Central memory CD8-positive, alpha-beta T cell (primary cell): Measurements from ENCODE around the gene TDRD10.

Source experiments
- ATAC-seq: fragments of 150-1000 bp; cut with Tn5 transposase; replicated peaks from 2 replicates; pipeline ENCODE4 v1.10.0; 2022; ENCODE audit warnings: mild to moderate bottlenecking, moderate FRiP score, moderate number of reproducible peaks; ENCODE audit not compliant: poor library complexity, severe bottlenecking; ENCODE audit errors: extremely low read depth
- DNase-seq, 2 donors: peaks; one replicate each; pipeline ENCODE4 v3.0.0; 2021; ENCODE audit warnings: low spot score in 2 of 2
- H3K27ac Mint-ChIP-seq: one replicate; pipeline ENCODE4 v1.8.0; 2022; ENCODE audit warnings: low read depth, mild to moderate bottlenecking, moderate library complexity, mixed read lengths
- H3K27me3 Mint-ChIP-seq: one replicate; pipeline ENCODE4 v1.8.0; 2022; ENCODE audit warnings: mixed read lengths
- H3K36me3 Mint-ChIP-seq: one replicate; pipeline ENCODE4 v1.8.0; 2022; ENCODE audit warnings: mild to moderate bottlenecking, moderate library complexity, mixed read lengths; ENCODE audit not compliant: insufficient read depth
- H3K4me1 Mint-ChIP-seq: one replicate; pipeline ENCODE4 v1.8.0; 2022; ENCODE audit warnings: mixed read lengths
- H3K4me3 Mint-ChIP-seq: one replicate; pipeline ENCODE4 v1.8.0; 2022; ENCODE audit warnings: mild to moderate bottlenecking, moderate library complexity, mixed read lengths
- H3K9me3 Mint-ChIP-seq: one replicate; pipeline ENCODE4 v1.8.0; 2022; ENCODE audit warnings: mixed read lengths

The TDRD10 gene

GRCh38 chr1:154583773-154584172, 81.8 kb downstream of the TDRD10 start:
- H3K9me3 Mint-ChIP-seq, result no peaks in the 10 kb centered on the region
- H3K4me3 Mint-ChIP-seq, result no peak overlapping the region
- H3K27ac Mint-ChIP-seq, result no peak overlapping the region
- H3K36me3 Mint-ChIP-seq, result peaks cover 82% of the 10 kb centered on the region
- no peaks in the 10 kb centered on the region for H3K27me3 Mint-ChIP-seq
- H3K4me1 Mint-ChIP-seq, result peaks cover 11% of the 10 kb centered on the region
- no peak for ATAC-seq
- no peak for DNase-seq

- H3K27ac Mint-ChIP-seq, result no peak overlapping the region
- no peak for DNase-seq
- peaks cover 82% of the 10 kb centered on the region for H3K36me3 Mint-ChIP-seq
- H3K4me1 Mint-ChIP-seq, result peaks cover 10% of the 10 kb centered on the region
- no peak for ATAC-seq
- no peak overlapping the region for H3K4me3 Mint-ChIP-seq
- no peaks in the 10 kb centered on the region for H3K9me3 Mint-ChIP-seq
- no peaks in the 10 kb centered on the region for H3K27me3 Mint-ChIP-seq
These were observed 82.4 kb downstream of the TDRD10 start for GRCh38 chr1:154584267-154584994.

GRCh38 chr1:154586231-154586630, 84.2 kb downstream of the TDRD10 start:
- Mint-ChIP-seq H3K27me3 (no peaks in the 10 kb centered on the region), H3K4me3 (no peak overlapping the region), H3K36me3 (peaks cover 88% of the 10 kb centered on the region), H3K27ac (peak overlapping the region; percentile 29), H3K9me3 (no peaks in the 10 kb centered on the region), H3K4me1 (peaks cover 10% of the 10 kb centered on the region)
- ATAC-seq (no peak), DNase-seq (no peak)

- Mint-ChIP-seq H3K27me3 (no peaks in the 10 kb centered on the region), H3K4me3 (no peak overlapping the region), H3K36me3 (peaks cover 86% of the 10 kb centered on the region), H3K4me1 (peaks cover 10% of the 10 kb centered on the region), H3K9me3 (no peaks in the 10 kb centered on the region), H3K27ac (peak overlapping the region; percentile 29)
- no peak for DNase-seq
- no peak for ATAC-seq
These were observed 84.6 kb downstream of the TDRD10 start for GRCh38 chr1:154586641-154587040.

- ATAC-seq, result no peak
- Mint-ChIP-seq H3K4me3 (no peak overlapping the region), H3K4me1 (peaks cover 15% of the 10 kb centered on the region), H3K9me3 (no peaks in the 10 kb centered on the region), H3K27me3 (no peaks in the 10 kb centered on the region), H3K36me3 (peaks cover 90% of the 10 kb centered on the region), H3K27ac (no peak overlapping the region)
- DNase-seq, result no peak
These were observed 87.8 kb downstream of the TDRD10 start for GRCh38 chr1:154589780-154590179.

- ATAC-seq, result no peak
- no peak for DNase-seq
- Mint-ChIP-seq H3K4me3 (no peak overlapping the region), H3K9me3 (no peaks in the 10 kb centered on the region), H3K4me1 (peaks cover 11% of the 10 kb centered on the region), H3K27me3 (no peaks in the 10 kb centered on the region), H3K36me3 (peaks cover 86% of the 10 kb centered on the region), H3K27ac (no peak overlapping the region)
These were observed 88.7 kb downstream of the TDRD10 start for GRCh38 chr1:154590756-154591155.

- H3K27ac Mint-ChIP-seq, result no peak overlapping the region
- H3K4me1 Mint-ChIP-seq, result peaks cover 9% of the 10 kb centered on the region
These were observed 89.2 kb downstream of the TDRD10 start for GRCh38 chr1:154591206-154591605.

GRCh38 chr1:154593390-154593789, 91.4 kb downstream of the TDRD10 start:
- Mint-ChIP-seq H3K4me3 (no peak overlapping the region), H3K4me1 (peaks cover 14% of the 10 kb centered on the region), H3K27ac (no peak overlapping the region), H3K36me3 (peaks cover 86% of the 10 kb centered on the region), H3K27me3 (no peaks in the 10 kb centered on the region), H3K9me3 (no peaks in the 10 kb centered on the region)
- no peak for ATAC-seq
- no peak for DNase-seq

More at GRCh38 chr1:154591206-154591605, 89.2 kb downstream of the TDRD10 start:
- H3K27me3 Mint-ChIP-seq, result no peaks in the 10 kb centered on the region
- peaks cover 86% of the 10 kb centered on the region for H3K36me3 Mint-ChIP-seq
- no peak for ATAC-seq
- no peak overlapping the region for H3K4me3 Mint-ChIP-seq
- no peaks in the 10 kb centered on the region for H3K9me3 Mint-ChIP-seq
- DNase-seq, result no peak

- peaks cover 78% of the 10 kb centered on the region for H3K36me3 Mint-ChIP-seq
These were observed 92.8 kb downstream of the TDRD10 start for GRCh38 chr1:154594811-154595210.

GRCh38 chr1:154595621-154596020, 93.6 kb downstream of the TDRD10 start:
- H3K36me3 Mint-ChIP-seq, result peaks cover 78% of the 10 kb centered on the region
- peaks cover 28% of the 10 kb centered on the region for H3K4me1 Mint-ChIP-seq
- no peak for ATAC-seq
- no peak overlapping the region for H3K27ac Mint-ChIP-seq
- no peak overlapping the region for H3K4me3 Mint-ChIP-seq
- no peaks in the 10 kb centered on the region for H3K27me3 Mint-ChIP-seq
- no peak for DNase-seq
- no peaks in the 10 kb centered on the region for H3K9me3 Mint-ChIP-seq

More at GRCh38 chr1:154594811-154595210, 92.8 kb downstream of the TDRD10 start:
- Mint-ChIP-seq H3K4me3 (no peak overlapping the region), H3K27me3 (no peaks in the 10 kb centered on the region), H3K9me3 (no peaks in the 10 kb centered on the region), H3K4me1 (peaks cover 20% of the 10 kb centered on the region), H3K27ac (no peak overlapping the region)
- ATAC-seq (no peak), DNase-seq (no peak)
